HG02981 (cell line): Measurements from ENCODE around the gene DGCR2.
"Not testable (repeated sequence)": the region's sequence is repeated elsewhere in the genome, so short reads cannot be mapped to it uniquely, and the experiment has no call there.

Experiments used
- ATAC-seq: cut with Tn5 transposase; IDR thresholded peaks from one replicate; pipeline ENCODE4 v1.9.1; 2021; ENCODE audit warnings: mild to moderate bottlenecking, moderate library complexity; ENCODE audit not compliant: unreplicated experiment

Gene DGCR2

DNA sequence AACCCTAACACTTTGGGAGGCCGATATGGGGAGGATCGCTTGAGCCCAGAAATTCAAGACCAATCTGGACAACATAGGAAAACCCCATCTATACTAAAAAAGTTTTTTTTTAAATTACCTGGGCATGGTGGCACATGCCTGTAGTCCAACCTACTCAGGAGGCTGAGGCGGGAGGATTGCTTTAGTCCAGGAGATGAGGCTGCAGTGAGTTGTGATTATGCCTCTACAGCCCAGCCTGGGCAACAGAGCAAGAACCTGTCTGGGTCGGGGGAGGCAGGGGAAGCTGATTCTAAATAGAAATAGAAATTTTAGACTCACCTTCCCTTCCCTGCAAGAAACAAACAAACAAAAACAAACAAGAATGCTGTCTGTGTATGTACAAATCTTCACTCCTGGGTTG is 133.3 kb downstream of the DGCR2 start:
- no peak for ATAC-seq

DNA sequence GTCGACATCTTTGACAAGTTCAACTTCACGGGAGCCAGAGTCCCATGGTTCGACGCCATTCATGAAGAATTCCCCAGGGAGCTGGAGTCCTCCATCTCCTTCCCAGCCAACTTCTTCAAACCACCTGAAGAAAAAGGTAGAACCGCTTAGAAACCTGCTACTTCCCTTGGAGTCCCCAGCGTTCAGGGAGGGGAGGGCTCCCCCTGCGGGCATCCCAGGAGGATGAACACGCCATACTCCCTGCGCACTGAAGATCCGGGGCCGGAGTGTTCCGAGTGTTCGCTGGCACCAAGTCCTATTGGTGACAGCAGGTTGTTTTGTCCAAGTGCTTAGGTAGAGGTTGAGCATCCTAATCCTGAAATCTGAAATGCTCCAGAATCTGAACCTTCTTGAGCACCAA is 134.4 kb downstream of the DGCR2 start:
- no peak for ATAC-seq

DNA sequence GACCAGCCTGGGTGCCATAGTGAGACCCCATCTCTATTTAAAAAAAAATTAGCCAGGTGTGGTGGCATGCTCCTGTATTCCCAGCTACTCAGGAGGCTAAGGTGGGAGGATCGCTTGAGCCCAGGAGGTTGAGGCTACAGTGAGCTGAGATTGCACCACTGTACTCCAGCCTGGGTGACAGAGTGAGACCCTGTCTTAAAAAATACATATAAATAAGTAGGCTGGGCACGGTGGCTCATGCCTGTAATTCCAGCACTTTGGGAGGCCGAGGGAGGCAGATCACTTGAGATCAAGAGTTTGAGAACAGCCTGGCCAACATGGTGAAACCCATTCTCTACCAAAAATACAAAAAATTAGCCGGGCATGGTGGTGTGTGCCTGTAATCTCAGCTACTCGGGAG is 135.1 kb downstream of the DGCR2 start:
- not testable (repeated sequence) for ATAC-seq
